Measurements from ENCODE around the gene TM9SF4.

DNA sequence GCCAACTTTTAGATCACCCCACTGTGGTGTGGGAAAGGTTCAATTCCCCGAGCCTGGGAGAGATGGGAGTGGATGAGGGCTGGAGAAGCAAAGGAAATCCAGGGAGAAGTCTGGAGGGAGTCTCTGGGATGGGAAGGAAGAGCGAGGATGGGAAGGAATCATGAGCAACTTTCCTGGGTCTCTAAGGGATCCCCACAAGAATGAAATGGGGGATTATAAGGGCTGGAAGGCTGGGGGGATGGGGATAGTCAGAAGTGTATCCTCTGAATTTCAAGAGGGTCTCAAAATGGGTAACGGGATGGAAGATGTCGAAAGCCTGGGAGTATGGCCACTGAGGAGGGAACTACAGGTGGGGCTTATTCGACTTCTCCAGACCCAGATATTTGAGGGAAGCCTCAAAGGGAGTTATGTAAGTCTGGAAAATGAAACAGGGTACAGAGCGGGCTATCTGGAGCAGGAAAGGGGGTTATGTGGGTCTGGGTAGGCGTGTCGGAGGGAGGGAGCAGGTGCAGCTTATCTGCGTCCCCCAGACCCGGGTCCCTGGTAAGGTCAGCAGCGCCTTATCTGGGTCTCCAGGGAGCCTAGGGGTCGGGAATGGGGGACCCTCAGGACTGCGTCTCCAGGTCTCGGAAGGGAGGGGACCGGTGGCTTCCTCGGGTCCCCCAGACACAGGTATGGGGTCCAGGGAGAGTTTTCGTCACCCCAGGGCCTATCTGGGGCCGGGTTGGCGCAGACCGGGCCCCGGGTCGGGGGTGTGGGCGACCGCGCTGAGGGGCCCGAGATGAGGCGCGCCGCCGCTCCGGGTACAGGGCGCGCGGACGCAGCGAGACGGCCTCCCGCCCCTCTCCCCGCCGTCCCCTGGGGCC, 97.5 kb downstream of the TM9SF4 start:
- TF ChIP-seq MAX (IDR thresholded peaks at IDR 0.05; ENCODE audit: low read depth, low read length) = no peak
- TF ChIP-seq CTCF (IDR thresholded peaks at IDR 0.05; ENCODE audit: low read depth, low read length) = no peak
- TF ChIP-seq POLR2A (IDR thresholded peaks at IDR 0.05; ENCODE audit: extremely low read depth, insufficient read length) = no peak

Data from NB4 (cell line).